ENCODE data around the gene MARCHF6. TPM values are rescaled to one million over a fixed set of nuclear protein-coding genes. Genes with fewer than 3 reads are reported as not detected.

Gene MARCHF6
- total RNA-seq, 2 donors from 2014 or later = 89.5 to 103 TPM

Other genes with a start within 250 kb of the MARCHF6 start
- gene ATPSCKMT, start 103.8 kb upstream of the MARCHF6 start, total RNA-seq = 10 to 100 TPM in 1 of 2 donors, 1 to 10 TPM in 1; 6.6 to 12.4 TPM
- 100 to 1,000 TPM in 1 of 2 donors, 10 to 100 TPM in 1; 88.4 to 140 TPM for gene CCT5, start 103.4 kb upstream of the MARCHF6 start, total RNA-seq
- gene CMBL, start 45.8 kb upstream of the MARCHF6 start, total RNA-seq = 10 to 100 TPM in 1 of 2 donors, 1 to 10 TPM in 1; 5.9 to 20.7 TPM
- gene ROPN1L, start 88.2 kb downstream of the MARCHF6 start, total RNA-seq = 1 to 10 TPM in 1 of 2 donors, not detected in 1; 2.2 TPM
- gene ANKRD33B, start 210.4 kb downstream of the MARCHF6 start, total RNA-seq = 1 to 10 TPM; 1.2 to 4.7 TPM

Data from right atrium auricular region (tissue), 2 donors.